Endothelial cell of umbilical vein (primary cell): ENCODE results near the gene SQSTM1. TPM values are rescaled to one million over a fixed set of nuclear protein-coding genes. Genes with fewer than 3 reads are reported as not detected.
A peak's percentile ranks its signal among the peaks of the same experiment; 100 is the strongest.

ENCODE experiments used
- BruUV-seq: library from RNA; stranded (reverse); fragments of 400-500 nt; replicated peaks from 2 replicates; lab custom pipeline; 2021; lab: Mats Ljungman, UMichigan
- CTCF ChIA-PET: fragments of 300-600, 350-600 bp; sonication (Branson Sonifier 250); formaldehyde crosslinking; loops from one replicate; lab custom pipeline; 2021; ENCODE audit warnings: antibody characterized with exemption, inconsistent platforms; lab: Charles Lee
- POLR2A ChIA-PET: fragments of 300-600, 350-600 bp; sonication (Branson Sonifier 250); formaldehyde crosslinking; loops from one replicate; lab custom pipeline; 2021; ENCODE audit warnings: antibody characterized with exemption, inconsistent platforms; lab: Charles Lee
- DNase-seq: peaks from one replicate; pipeline ENCODE4 v3.0.0-alpha.2; 2011; ENCODE audit warnings: low read depth, low spot score
- FAIRE-seq: peaks from 2 replicates; lab custom pipeline; 2011; peaks lifted over from hg19 to GRCh38; lab: Jason Lieb, UNC
- H2AFZ ChIP-seq: 2 replicates; pipeline ENCODE4 v1.6.0; 2012; ENCODE audit warnings: low read depth, low read length, control low read depth, inconsistent platforms
- H3K27ac ChIP-seq: 2 replicates; pipeline ENCODE4 v1.5.1; 2011; ENCODE audit warnings: low read depth, mild to moderate bottlenecking, control low read depth, low read length, moderate library complexity; ENCODE audit not compliant: insufficient read depth
- H3K27me3 ChIP-seq, 2 experiments: 2 replicates each; pipeline versions ENCODE4 v1.6.0 to v1.6.1; 2011; ENCODE audit warnings: low read length in 2 of 2, mixed read lengths in 1 of 2; ENCODE audit not compliant: control insufficient read depth in 2 of 2, insufficient read depth in 2 of 2
- H3K36me3 ChIP-seq, 2 experiments: 2 replicates in 1 of 2; 3 replicates in 1 of 2; pipeline ENCODE4 v1.5.1; 2011; ENCODE audit warnings: low read length in 2 of 2, mild to moderate bottlenecking in 1 of 2, moderate library complexity in 1 of 2; ENCODE audit not compliant: control insufficient read depth in 2 of 2, insufficient read depth in 2 of 2; ENCODE audit errors: extremely low read depth in 1 of 2
- H3K4me1 ChIP-seq: 3 replicates; pipeline ENCODE4 v1.5.1; 2011; ENCODE audit warnings: mild to moderate bottlenecking, low read length; ENCODE audit not compliant: control insufficient read depth, insufficient read depth; ENCODE audit errors: extremely low read depth
- H3K4me2 ChIP-seq: 2 replicates; pipeline ENCODE4 v1.6.1; 2011; ENCODE audit warnings: low read length, control low read depth, mixed read lengths; ENCODE audit not compliant: insufficient read depth
- H3K4me3 ChIP-seq, 3 experiments: fragments of 200-600 bp in 1 of 3; sonication (generic), shearing (Covaris generic) in 1 of 3; replicated peaks in 1 of 3; 2 replicates each; pipeline ENCODE4 v1.5.1; 2011 to 2016; ENCODE audit warnings: control low read depth in 3 of 3, low read length in 3 of 3, mild to moderate bottlenecking in 2 of 3, inconsistent platforms in 1 of 3, low read depth in 1 of 3, moderate library complexity in 1 of 3; ENCODE audit not compliant: insufficient read depth in 1 of 3
- H3K79me2 ChIP-seq: 2 replicates; pipeline ENCODE4 v1.6.0; 2012; ENCODE audit warnings: low read length, inconsistent platforms; ENCODE audit not compliant: control insufficient read depth, insufficient read depth
- H3K9ac ChIP-seq: replicated peaks from 2 replicates; pipeline ENCODE3; 2011; ENCODE audit warnings: low read length, control low read depth; ENCODE audit not compliant: insufficient read depth; ENCODE audit errors: extremely low read depth
- H3K9me1 ChIP-seq: replicated peaks from 3 replicates; pipeline ENCODE4 v1.6.0; 2011; ENCODE audit warnings: mild to moderate bottlenecking, low read length; ENCODE audit not compliant: control insufficient read depth, insufficient read depth; ENCODE audit errors: extremely low read depth
- H3K9me3 ChIP-seq: replicated peaks from 2 replicates; pipeline ENCODE4 v1.5.1; 2012; ENCODE audit warnings: low read length, inconsistent platforms; ENCODE audit not compliant: control insufficient read depth, insufficient read depth
- H4K20me1 ChIP-seq: replicated peaks from 2 replicates; pipeline ENCODE3; 2011; ENCODE audit warnings: mild to moderate bottlenecking, low read length; ENCODE audit not compliant: control insufficient read depth, insufficient read depth; ENCODE audit errors: extremely low read depth
- CTCF ChIP-seq, 2 donors: IDR thresholded peaks; 1 replicate in 1 of 2; 2 replicates in 1 of 2; pipeline ENCODE4 v1.5.1; 2011; ENCODE audit warnings: low read length in 2 of 2, mild to moderate bottlenecking in 2 of 2, moderate library complexity in 2 of 2, control low read depth in 1 of 2, inconsistent platforms in 1 of 2, low read depth in 1 of 2; ENCODE audit not compliant: insufficient read depth in 1 of 2; ENCODE audit errors: extremely low read depth in 1 of 2
- EZH2 ChIP-seq: IDR thresholded peaks from 2 replicates; pipeline ENCODE4 v1.6.1; 2012; ENCODE audit warnings: borderline replicate concordance, low read depth, mild to moderate bottlenecking, moderate library complexity, low read length, inconsistent platforms; ENCODE audit not compliant: severe bottlenecking
- FOS ChIP-seq: IDR thresholded peaks from 2 replicates; pipeline ENCODE4 v1.6.1; 2011; ENCODE audit warnings: mild to moderate bottlenecking, low read length, moderate library complexity, borderline replicate concordance; ENCODE audit not compliant: insufficient read depth
- GATA2 ChIP-seq: IDR thresholded peaks from 2 replicates; pipeline ENCODE4 v1.7.0; 2011; ENCODE audit warnings: low read depth, mild to moderate bottlenecking, moderate library complexity, mixed read lengths, low read length; ENCODE audit not compliant: insufficient read length, insufficient read depth
- JUN ChIP-seq: IDR thresholded peaks from 2 replicates; pipeline ENCODE4 v1.6.1; 2011; ENCODE audit warnings: borderline replicate concordance, low read depth; ENCODE audit not compliant: insufficient read length, insufficient read depth
- MAX ChIP-seq: IDR thresholded peaks from 2 replicates; pipeline ENCODE4 v1.6.1; 2011; ENCODE audit not compliant: insufficient read depth, insufficient read length
- MYC ChIP-seq: IDR thresholded peaks from one replicate; pipeline ENCODE4 v1.6.1; 2011; ENCODE audit warnings: mild to moderate bottlenecking, low read depth, low read length
- POLR2A ChIP-seq: IDR thresholded peaks from 2 replicates; pipeline ENCODE4 v1.6.1; 2012; ENCODE audit warnings: low read depth, mild to moderate bottlenecking, control low read depth, low read length
- POLR2AphosphoS5 ChIP-seq: IDR thresholded peaks from 2 replicates; pipeline ENCODE4 v1.6.1; 2012; ENCODE audit warnings: low read depth, mild to moderate bottlenecking, control low read depth, low read length, moderate library complexity; ENCODE audit not compliant: insufficient read depth
- dilution Hi-C: fragments of 300-500 bp; cut with MboI; formaldehyde crosslinking; loops from one replicate; pipeline ENCODE4 v1.15.0; 2019; ENCODE audit warnings: low sequenced_read_pairs; ENCODE audit not compliant: extremely low pct_ligation_motif_present
- intact Hi-C: fragments of 100-400 bp; cut with micrococcal nuclease; formaldehyde crosslinking; loops from one replicate; pipeline ENCODE4 v1.10.0; 2022
- polyA plus RNA-seq, 4 experiments: library from polyadenylated mRNA; depleted of rRNA in 3 of 4; stranded (reverse) in 3 of 4; unstranded in 1 of 4; fragments of >200 nt; gene quantifications; 2 replicates each; pipeline versions ENCODE4 v1.2.1 to v1.2.3, GENCODE V29; 2011 to 2012; ENCODE audit warnings: missing spikeins in 1 of 4
- total RNA-seq: library from RNA; stranded (reverse); gene quantifications from 2 replicates; pipeline ENCODE4 v1.2.3, GENCODE V29; 2021

SQSTM1 gene
- total and polyA plus RNA-seq, 2 donors (not counting 3 experiments of a cell fraction or from before 2014, with no cell fraction given): 302 to 346 TPM

- Histone ChIP-seq H3K4me3 (no peak overlapping the region), H2AFZ (no peak overlapping the region), H3K9ac (no peak overlapping the region), H3K9me3 (no peaks in the 10 kb centered on the region), H3K4me1 (peaks cover 19% of the 10 kb centered on the region), H3K9me1 (no peaks in the 10 kb centered on the region), H3K27me3 (no peaks in the 10 kb centered on the region), H3K79me2 (peaks cover 33% of the 10 kb centered on the region), H4K20me1 (no peaks in the 10 kb centered on the region), H3K4me2 (no peak overlapping the region), H3K27ac (no peak overlapping the region), H3K36me3 (peaks cover 10 to 39% of the 10 kb centered on the region in 2 experiments)
- FAIRE-seq (peak; percentile 63), DNase-seq (no peak)
- no TSS peak for BruUV-seq
- ChIA-PET POLR2A (interaction anchor here (0.6 to 2.5 kb wide), 3 partner anchors 18 to 1015 kb away, joined by 3 to 8 read pairs (median 4); partner anchors contain the start of gene SQSTM1), CTCF (interaction anchor here (0.6 to 2.4 kb wide), 26 partner anchors 9 to 289 kb away, joined by 3 to 21 read pairs (median 4); partner anchors contain the start of genes MAML1 and SQSTM1)
- no peak for TF ChIP-seq MYC
- TF ChIP-seq POLR2AphosphoS5: no peak
- no peak for TF ChIP-seq MAX
- TF ChIP-seq FOS: no peak
- TF ChIP-seq JUN: no peak
- no peak for TF ChIP-seq CTCF (IDR thresholded peaks at IDR 0.05; ENCODE audit: extremely low read depth in 1 of 2, insufficient read depth in 1 of 2, low read depth in 1 of 2, low read length in 2 of 2)
- TF ChIP-seq POLR2A: no peak
- TF ChIP-seq EZH2: no peak
- no peak for TF ChIP-seq GATA2
- dilution Hi-C loops: no loop called here
- intact Hi-C loops: loop anchor here (1.0 to 5.0 kb wide), 4 partner anchors 104 to 288 kb away; partner anchors contain the start of genes RNF130 and TBC1D9B
Measured at GRCh38 chr5:179802207-179802883, 18.4 kb upstream of the SQSTM1 start.
